ENCODE results near the gene BICC1.

The BICC1 gene

DNA sequence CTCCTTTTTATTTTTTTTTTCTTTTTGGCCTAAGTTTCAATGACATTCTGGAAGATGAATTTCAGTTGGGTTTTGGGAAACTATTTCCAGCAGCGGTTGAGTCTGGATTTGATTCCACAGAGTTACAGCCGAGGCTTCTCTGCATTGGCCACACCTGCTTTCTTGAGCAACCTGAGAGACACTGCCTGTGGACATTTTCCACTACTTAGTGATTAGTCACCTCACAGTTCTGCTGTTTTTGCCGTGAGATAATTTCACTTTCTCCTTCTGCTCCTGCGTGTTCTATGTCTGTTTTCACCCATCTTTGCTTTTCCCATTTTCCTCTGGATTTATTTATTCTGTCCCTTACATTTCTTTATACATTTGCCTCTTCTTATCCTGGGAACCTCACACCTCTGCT, 243.0 kb downstream of the BICC1 start:
- no peak for DNase-seq

DNA sequence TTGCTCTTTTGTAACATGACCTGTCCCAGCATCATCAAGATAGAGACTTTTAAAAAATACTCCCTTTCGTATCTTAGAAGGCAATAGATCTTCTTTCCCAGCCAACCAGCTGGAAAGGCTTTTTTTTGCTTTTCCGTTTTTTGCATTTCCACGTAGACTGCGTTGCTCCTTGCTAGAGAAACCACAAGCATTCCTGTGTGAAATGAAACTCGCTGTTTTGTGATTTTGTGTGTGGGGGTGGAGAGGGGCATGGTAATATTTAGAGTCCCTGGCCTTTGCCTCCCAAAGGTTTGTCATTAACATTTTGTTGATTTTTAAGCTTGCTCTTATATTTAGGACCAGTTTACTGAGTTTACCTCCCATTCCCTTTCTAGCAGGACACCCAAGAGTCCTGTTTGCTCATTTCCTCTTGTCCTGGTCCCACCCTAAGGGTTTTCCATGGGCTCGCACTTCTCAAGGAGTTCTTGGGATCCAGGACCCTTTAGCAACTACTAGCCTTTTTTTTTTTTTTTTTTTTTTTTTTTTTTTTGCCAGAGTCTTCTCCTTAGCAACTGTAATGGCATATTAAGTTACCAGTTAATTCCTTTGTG, 243.6 kb downstream of the BICC1 start:
- DNase-seq = no peak

- no peak for DNase-seq
Measured at GRCh38 chr10:58757352-58758065, 244.8 kb downstream of the BICC1 start.

GRCh38 chr10:58758321-58758720, 245.6 kb downstream of the BICC1 start:
- no peak for DNase-seq

GRCh38 chr10:58764087-58764747, 251.5 kb downstream of the BICC1 start:
- no peak for DNase-seq

- DNase-seq = no peak
Measured at GRCh38 chr10:58765910-58766309, 253.2 kb downstream of the BICC1 start.

- DNase-seq = no peak
Measured at GRCh38 chr10:58767652-58768051, 255.0 kb downstream of the BICC1 start.

DNA sequence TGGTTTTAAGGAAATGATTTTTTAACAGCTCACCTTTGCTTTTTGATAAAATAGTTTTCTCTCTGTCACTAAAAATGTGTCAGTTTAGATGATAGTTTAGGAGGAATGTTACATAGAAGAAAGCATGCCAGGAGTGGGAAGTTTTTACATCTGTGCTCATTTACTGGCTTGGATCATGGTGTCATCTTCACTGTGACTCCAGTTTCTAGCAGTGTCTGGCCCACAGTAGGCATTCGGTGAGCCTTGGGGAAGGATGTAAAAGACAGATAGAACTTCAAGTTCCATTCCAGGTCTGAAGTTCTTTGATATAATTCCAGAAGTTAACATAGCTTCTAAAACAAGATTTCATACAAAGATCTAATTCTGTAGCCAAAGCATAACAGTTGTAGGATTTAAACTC, 259.2 kb downstream of the BICC1 start:
- no peak for DNase-seq

DNA sequence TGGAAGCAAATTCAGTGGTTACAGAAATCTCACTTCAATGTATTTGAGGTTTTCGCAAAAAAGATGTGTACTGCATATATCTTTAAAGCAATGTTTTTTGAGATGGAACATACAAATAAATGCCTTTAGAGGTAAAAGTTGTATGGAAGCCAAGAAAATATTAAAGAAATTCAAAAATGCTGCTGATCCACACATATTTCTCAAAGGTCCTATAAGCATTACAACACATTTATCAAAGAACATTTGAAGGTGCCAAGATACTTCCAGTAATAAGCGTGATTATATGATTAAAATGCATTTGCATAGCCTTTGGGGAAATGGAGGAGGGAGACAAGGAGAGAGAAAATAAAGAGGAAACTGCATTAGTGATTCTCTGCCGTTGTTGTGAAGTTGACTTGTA, 260.1 kb downstream of the BICC1 start:
- DNase-seq = no peak

- DNase-seq = no peak
Measured at GRCh38 chr10:58773341-58773740, 260.7 kb downstream of the BICC1 start.

DNA sequence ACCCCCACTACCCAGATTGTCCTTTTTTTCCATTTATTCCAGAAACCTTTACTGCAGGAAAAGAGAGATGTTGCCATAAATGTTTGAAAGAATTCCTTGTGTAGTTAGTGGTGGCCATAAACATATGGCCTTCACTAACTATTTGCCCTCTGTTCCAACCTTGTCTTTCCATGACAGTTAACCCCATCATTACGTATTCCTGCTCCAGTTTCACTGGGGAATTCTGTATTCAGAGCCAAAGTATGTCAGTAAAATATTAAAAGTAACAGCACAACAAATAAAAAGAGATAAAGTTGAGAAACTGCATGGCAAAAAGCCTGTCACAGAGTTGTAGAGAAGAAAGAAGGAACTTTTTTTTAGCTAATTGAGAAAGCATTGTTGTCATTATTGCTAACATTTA, 261.3 kb downstream of the BICC1 start:
- DNase-seq = no peak

- no peak for DNase-seq
Measured at GRCh38 chr10:58775960-58776567, 263.4 kb downstream of the BICC1 start.

DNA sequence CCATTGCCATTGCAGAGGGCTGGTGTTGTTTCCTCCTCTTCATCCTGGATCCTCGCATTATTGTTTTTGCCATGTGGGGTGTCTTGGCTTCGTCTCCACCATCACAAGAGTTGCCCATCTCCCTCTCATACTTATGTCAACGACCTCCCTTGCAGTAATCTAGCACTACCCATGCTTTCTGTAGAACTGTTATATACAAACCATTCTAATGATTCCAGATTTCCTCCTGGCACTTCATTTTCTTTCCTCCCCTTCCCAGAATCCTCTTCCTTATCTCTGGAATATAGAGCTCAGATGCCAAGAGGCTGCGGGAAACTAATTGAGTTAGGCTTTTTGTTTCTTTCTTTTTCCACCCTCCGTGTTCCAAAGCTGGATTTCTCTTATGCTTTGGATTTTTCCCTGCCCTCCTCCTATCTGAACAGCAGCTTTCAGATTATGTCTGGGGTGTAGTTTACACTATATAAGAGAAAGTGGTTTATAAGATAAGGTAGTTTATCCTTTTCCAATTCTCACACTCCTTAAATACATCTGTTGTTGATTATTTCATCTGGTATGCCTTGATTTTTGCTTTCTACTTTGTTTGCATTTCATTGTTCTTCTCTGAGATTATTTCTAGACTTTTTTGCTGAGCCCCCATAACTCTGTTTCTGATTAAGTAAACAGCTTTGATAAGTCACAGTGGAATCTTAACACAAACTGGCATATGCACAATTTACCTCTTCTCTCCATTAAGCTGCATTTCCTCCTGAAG, 264.1 kb downstream of the BICC1 start:
- no peak for DNase-seq

DNA sequence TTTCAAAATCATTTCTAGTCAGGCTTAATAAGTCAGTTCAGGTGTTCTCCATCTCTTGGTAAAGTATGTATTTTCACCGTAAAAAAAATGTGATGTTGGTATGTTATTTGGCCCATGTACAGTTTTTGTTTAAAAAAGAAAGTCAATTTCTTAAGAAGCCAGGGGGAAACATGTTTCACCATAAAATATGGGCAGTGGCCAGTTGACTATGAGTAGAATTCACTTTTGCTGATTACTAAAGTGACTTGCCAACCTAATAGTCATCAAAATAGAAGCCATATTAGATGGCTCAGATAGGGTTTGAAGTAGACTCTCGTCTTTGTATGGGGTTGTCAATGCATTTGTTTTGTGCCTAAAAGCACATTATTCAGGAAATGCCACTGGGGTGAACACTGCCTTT, 266.3 kb downstream of the BICC1 start:
- DNase-seq = no peak

GRCh38 chr10:58779594-58779993, 266.9 kb downstream of the BICC1 start:
- DNase-seq = no peak

DNA sequence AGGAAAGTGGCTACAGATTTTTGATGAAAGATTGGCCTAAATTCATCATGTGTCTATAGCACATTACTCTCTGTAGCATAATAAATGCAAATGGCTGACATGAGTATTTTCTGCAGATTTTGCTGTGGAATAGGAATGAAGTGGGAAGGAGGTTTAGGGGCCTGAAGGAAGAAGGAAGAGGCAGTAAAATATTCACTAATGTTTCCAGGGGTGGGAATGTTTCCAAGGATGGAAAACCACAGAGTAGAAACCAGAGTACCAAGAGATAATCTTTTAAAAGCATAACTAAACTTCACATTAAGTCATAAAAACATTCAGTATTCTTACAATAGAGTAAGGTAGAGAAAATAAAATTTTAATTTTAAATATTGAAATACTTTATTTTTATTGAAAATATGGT, 267.8 kb downstream of the BICC1 start:
- no peak for DNase-seq

- DNase-seq = no peak
Measured at GRCh38 chr10:58781873-58782488, 269.3 kb downstream of the BICC1 start.

GRCh38 chr10:58782876-58783851, 270.5 kb downstream of the BICC1 start:
- DNase-seq = no peak

- DNase-seq = no peak
Measured at GRCh38 chr10:58784361-58784760, 271.7 kb downstream of the BICC1 start.

DNA sequence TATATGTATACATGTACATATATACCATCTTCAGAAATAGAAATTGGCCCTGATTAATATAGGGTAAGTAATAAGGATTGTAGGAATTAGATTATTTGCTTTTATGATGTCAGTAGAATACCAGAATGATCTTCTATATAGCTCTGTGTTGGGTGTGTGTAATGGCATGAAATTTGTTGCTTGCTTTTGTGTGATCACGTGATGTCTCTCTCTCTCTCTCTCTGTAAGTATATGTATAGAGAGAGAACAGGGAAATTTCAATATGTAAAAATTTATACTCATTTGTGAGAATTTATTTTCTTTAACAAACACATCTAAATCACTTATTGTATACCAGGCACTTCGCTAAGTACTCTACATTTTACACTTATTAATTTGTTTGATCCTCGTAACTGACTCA, 272.7 kb downstream of the BICC1 start:
- DNase-seq = no peak

DNA sequence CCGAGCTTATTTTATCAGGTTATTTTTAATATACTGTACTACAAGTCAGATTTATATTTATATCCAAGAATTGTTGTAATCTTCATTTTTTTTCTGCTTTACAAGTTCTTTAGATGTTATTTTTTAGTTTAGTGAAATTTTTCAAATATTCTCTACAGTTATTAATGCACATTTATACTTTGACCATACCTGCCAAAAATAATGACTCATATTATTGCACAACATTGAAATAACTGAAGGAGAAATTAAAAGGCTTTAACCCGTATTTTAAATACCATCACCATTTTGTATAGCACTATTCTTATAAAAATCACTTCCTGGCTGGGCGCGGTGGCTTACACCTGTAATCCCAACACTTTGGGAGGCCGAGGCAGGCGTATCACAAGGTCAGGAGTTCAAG, 278.5 kb downstream of the BICC1 start:
- DNase-seq = no peak

- no peak for DNase-seq
Measured at GRCh38 chr10:58795560-58795959, 282.9 kb downstream of the BICC1 start.

Measured in NK-92 treated with Interleukin-12 subunit alpha and Interleukin-12 subunit beta, amount 100 ng/mL, for 24 hours (cell line).